Endothelial cell of umbilical vein (primary cell): ENCODE results near the gene PHF2. TPM values are rescaled to one million over a fixed set of nuclear protein-coding genes. Genes with fewer than 3 reads are reported as not detected.

Experiments used
- BruUV-seq: library from RNA; stranded (reverse); fragments of 400-500 nt; replicated peaks from 2 replicates; lab custom pipeline; 2021; lab: Mats Ljungman, UMichigan
- CTCF ChIA-PET: fragments of 300-600, 350-600 bp; sonication (Branson Sonifier 250); formaldehyde crosslinking; loops from one replicate; lab custom pipeline; 2021; ENCODE audit warnings: antibody characterized with exemption, inconsistent platforms; lab: Charles Lee
- POLR2A ChIA-PET: fragments of 300-600, 350-600 bp; sonication (Branson Sonifier 250); formaldehyde crosslinking; loops from one replicate; lab custom pipeline; 2021; ENCODE audit warnings: antibody characterized with exemption, inconsistent platforms; lab: Charles Lee
- DNase-seq: peaks from one replicate; pipeline ENCODE4 v3.0.0-alpha.2; 2011; ENCODE audit warnings: low read depth, low spot score
- FAIRE-seq: peaks from 2 replicates; lab custom pipeline; 2011; peaks lifted over from hg19 to GRCh38; lab: Jason Lieb, UNC
- H2AFZ ChIP-seq: 2 replicates; pipeline ENCODE4 v1.6.0; 2012; ENCODE audit warnings: low read depth, low read length, control low read depth, inconsistent platforms
- H3K27ac ChIP-seq: 2 replicates; pipeline ENCODE4 v1.5.1; 2011; ENCODE audit warnings: low read depth, mild to moderate bottlenecking, control low read depth, low read length, moderate library complexity; ENCODE audit not compliant: insufficient read depth
- H3K27me3 ChIP-seq, 2 experiments: 2 replicates each; pipeline versions ENCODE4 v1.6.0 to v1.6.1; 2011; ENCODE audit warnings: low read length in 2 of 2, mixed read lengths in 1 of 2; ENCODE audit not compliant: control insufficient read depth in 2 of 2, insufficient read depth in 2 of 2
- H3K36me3 ChIP-seq, 2 experiments: 2 replicates in 1 of 2; 3 replicates in 1 of 2; pipeline ENCODE4 v1.5.1; 2011; ENCODE audit warnings: low read length in 2 of 2, mild to moderate bottlenecking in 1 of 2, moderate library complexity in 1 of 2; ENCODE audit not compliant: control insufficient read depth in 2 of 2, insufficient read depth in 2 of 2; ENCODE audit errors: extremely low read depth in 1 of 2
- H3K4me1 ChIP-seq: 3 replicates; pipeline ENCODE4 v1.5.1; 2011; ENCODE audit warnings: mild to moderate bottlenecking, low read length; ENCODE audit not compliant: control insufficient read depth, insufficient read depth; ENCODE audit errors: extremely low read depth
- H3K4me2 ChIP-seq: 2 replicates; pipeline ENCODE4 v1.6.1; 2011; ENCODE audit warnings: low read length, control low read depth, mixed read lengths; ENCODE audit not compliant: insufficient read depth
- H3K4me3 ChIP-seq, 3 experiments: fragments of 200-600 bp in 1 of 3; sonication (generic), shearing (Covaris generic) in 1 of 3; replicated peaks in 1 of 3; 2 replicates each; pipeline ENCODE4 v1.5.1; 2011 to 2016; ENCODE audit warnings: control low read depth in 3 of 3, low read length in 3 of 3, mild to moderate bottlenecking in 2 of 3, inconsistent platforms in 1 of 3, low read depth in 1 of 3, moderate library complexity in 1 of 3; ENCODE audit not compliant: insufficient read depth in 1 of 3
- H3K79me2 ChIP-seq: 2 replicates; pipeline ENCODE4 v1.6.0; 2012; ENCODE audit warnings: low read length, inconsistent platforms; ENCODE audit not compliant: control insufficient read depth, insufficient read depth
- H3K9ac ChIP-seq: replicated peaks from 2 replicates; pipeline ENCODE3; 2011; ENCODE audit warnings: low read length, control low read depth; ENCODE audit not compliant: insufficient read depth; ENCODE audit errors: extremely low read depth
- H3K9me1 ChIP-seq: replicated peaks from 3 replicates; pipeline ENCODE4 v1.6.0; 2011; ENCODE audit warnings: mild to moderate bottlenecking, low read length; ENCODE audit not compliant: control insufficient read depth, insufficient read depth; ENCODE audit errors: extremely low read depth
- H3K9me3 ChIP-seq: replicated peaks from 2 replicates; pipeline ENCODE4 v1.5.1; 2012; ENCODE audit warnings: low read length, inconsistent platforms; ENCODE audit not compliant: control insufficient read depth, insufficient read depth
- H4K20me1 ChIP-seq: replicated peaks from 2 replicates; pipeline ENCODE3; 2011; ENCODE audit warnings: mild to moderate bottlenecking, low read length; ENCODE audit not compliant: control insufficient read depth, insufficient read depth; ENCODE audit errors: extremely low read depth
- EZH2 ChIP-seq: IDR thresholded peaks from 2 replicates; pipeline ENCODE4 v1.6.1; 2012; ENCODE audit warnings: borderline replicate concordance, low read depth, mild to moderate bottlenecking, moderate library complexity, low read length, inconsistent platforms; ENCODE audit not compliant: severe bottlenecking
- FOS ChIP-seq: IDR thresholded peaks from 2 replicates; pipeline ENCODE4 v1.6.1; 2011; ENCODE audit warnings: mild to moderate bottlenecking, low read length, moderate library complexity, borderline replicate concordance; ENCODE audit not compliant: insufficient read depth
- GATA2 ChIP-seq: IDR thresholded peaks from 2 replicates; pipeline ENCODE4 v1.7.0; 2011; ENCODE audit warnings: low read depth, mild to moderate bottlenecking, moderate library complexity, mixed read lengths, low read length; ENCODE audit not compliant: insufficient read length, insufficient read depth
- JUN ChIP-seq: IDR thresholded peaks from 2 replicates; pipeline ENCODE4 v1.6.1; 2011; ENCODE audit warnings: borderline replicate concordance, low read depth; ENCODE audit not compliant: insufficient read length, insufficient read depth
- MYC ChIP-seq: IDR thresholded peaks from one replicate; pipeline ENCODE4 v1.6.1; 2011; ENCODE audit warnings: mild to moderate bottlenecking, low read depth, low read length
- POLR2A ChIP-seq: IDR thresholded peaks from 2 replicates; pipeline ENCODE4 v1.6.1; 2012; ENCODE audit warnings: low read depth, mild to moderate bottlenecking, control low read depth, low read length
- POLR2AphosphoS5 ChIP-seq: IDR thresholded peaks from 2 replicates; pipeline ENCODE4 v1.6.1; 2012; ENCODE audit warnings: low read depth, mild to moderate bottlenecking, control low read depth, low read length, moderate library complexity; ENCODE audit not compliant: insufficient read depth
- dilution Hi-C: fragments of 300-500 bp; cut with MboI; formaldehyde crosslinking; loops from one replicate; pipeline ENCODE4 v1.15.0; 2019; ENCODE audit warnings: low sequenced_read_pairs; ENCODE audit not compliant: extremely low pct_ligation_motif_present
- intact Hi-C: fragments of 100-400 bp; cut with micrococcal nuclease; formaldehyde crosslinking; loops from one replicate; pipeline ENCODE4 v1.10.0; 2022
- polyA plus RNA-seq, 4 experiments: library from polyadenylated mRNA; depleted of rRNA in 3 of 4; stranded (reverse) in 3 of 4; unstranded in 1 of 4; fragments of >200 nt; gene quantifications; 2 replicates each; pipeline versions ENCODE4 v1.2.1 to v1.2.3, GENCODE V29; 2011 to 2012; ENCODE audit warnings: missing spikeins in 1 of 4
- total RNA-seq: library from RNA; stranded (reverse); gene quantifications from 2 replicates; pipeline ENCODE4 v1.2.3, GENCODE V29; 2021
- TF ChIP-seq, protein P1 (sequence below), 2 donors: IDR thresholded peaks; 1 replicate in 1 of 2; 2 replicates in 1 of 2; pipeline ENCODE4 v1.5.1; 2011; ENCODE audit warnings: low read length in 2 of 2, mild to moderate bottlenecking in 2 of 2, moderate library complexity in 2 of 2, control low read depth in 1 of 2, inconsistent platforms in 1 of 2, low read depth in 1 of 2; ENCODE audit not compliant: insufficient read depth in 1 of 2; ENCODE audit errors: extremely low read depth in 1 of 2
- TF ChIP-seq, protein P2 (sequence below): IDR thresholded peaks from 2 replicates; pipeline ENCODE4 v1.6.1; 2011; ENCODE audit not compliant: insufficient read depth, insufficient read length

PHF2 gene
- total and polyA plus RNA-seq, 2 donors (not counting 3 experiments of a cell fraction or from before 2014, with no cell fraction given) = 9.8 to 22.5 TPM

DNA sequence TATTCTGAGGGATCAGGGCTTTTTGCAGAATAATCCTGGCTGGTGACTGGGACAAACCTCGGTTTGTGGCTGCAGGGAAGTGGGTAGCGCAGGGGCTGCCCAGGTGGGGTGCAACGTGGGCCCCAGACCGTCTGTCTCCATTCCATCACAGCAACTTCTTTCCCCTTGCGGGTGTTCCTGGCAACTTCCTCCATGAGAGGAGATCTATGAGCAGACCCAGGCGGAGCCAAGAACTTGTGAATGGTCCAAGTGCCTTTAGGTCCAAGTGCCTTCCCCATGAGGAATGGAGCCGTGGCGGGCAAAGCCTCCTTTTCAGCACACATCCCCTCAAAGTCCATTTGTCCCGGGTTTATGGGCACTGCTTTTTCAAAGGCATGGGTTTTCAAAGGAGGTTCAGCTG is 136.5 kb downstream of the PHF2 start:
- H2AFZ ChIP-seq = no peak overlapping the region
- BruUV-seq = no TSS peak
- dilution Hi-C loops (no loop called here), intact Hi-C loops (no loop called here)
- H3K9ac ChIP-seq = no peak overlapping the region
- no peaks in the 10 kb centered on the region for H3K36me3 ChIP-seq
- TF ChIP-seq POLR2A (no peak), EZH2 (no peak), JUN (no peak), POLR2AphosphoS5 (no peak)
- TF ChIP-seq, protein P1, sequence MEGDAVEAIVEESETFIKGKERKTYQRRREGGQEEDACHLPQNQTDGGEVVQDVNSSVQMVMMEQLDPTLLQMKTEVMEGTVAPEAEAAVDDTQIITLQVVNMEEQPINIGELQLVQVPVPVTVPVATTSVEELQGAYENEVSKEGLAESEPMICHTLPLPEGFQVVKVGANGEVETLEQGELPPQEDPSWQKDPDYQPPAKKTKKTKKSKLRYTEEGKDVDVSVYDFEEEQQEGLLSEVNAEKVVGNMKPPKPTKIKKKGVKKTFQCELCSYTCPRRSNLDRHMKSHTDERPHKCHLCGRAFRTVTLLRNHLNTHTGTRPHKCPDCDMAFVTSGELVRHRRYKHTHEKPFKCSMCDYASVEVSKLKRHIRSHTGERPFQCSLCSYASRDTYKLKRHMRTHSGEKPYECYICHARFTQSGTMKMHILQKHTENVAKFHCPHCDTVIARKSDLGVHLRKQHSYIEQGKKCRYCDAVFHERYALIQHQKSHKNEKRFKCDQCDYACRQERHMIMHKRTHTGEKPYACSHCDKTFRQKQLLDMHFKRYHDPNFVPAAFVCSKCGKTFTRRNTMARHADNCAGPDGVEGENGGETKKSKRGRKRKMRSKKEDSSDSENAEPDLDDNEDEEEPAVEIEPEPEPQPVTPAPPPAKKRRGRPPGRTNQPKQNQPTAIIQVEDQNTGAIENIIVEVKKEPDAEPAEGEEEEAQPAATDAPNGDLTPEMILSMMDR (IDR thresholded peaks at IDR 0.05; ENCODE audit: extremely low read depth in 1 of 2, insufficient read depth in 1 of 2, low read depth in 1 of 2, low read length in 2 of 2) = no peak
- TF ChIP-seq, protein P2, sequence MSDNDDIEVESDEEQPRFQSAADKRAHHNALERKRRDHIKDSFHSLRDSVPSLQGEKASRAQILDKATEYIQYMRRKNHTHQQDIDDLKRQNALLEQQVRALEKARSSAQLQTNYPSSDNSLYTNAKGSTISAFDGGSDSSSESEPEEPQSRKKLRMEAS = no peak
- no peaks in the 10 kb centered on the region for H3K9me1 ChIP-seq
- no peak for DNase-seq
- no peaks in the 10 kb centered on the region for H3K4me1 ChIP-seq
- POLR2A ChIA-PET = no interaction called here
- no peaks in the 10 kb centered on the region for H3K79me2 ChIP-seq
- no peak overlapping the region for H3K4me2 ChIP-seq
- no peaks in the 10 kb centered on the region for H3K27me3 ChIP-seq
- CTCF ChIA-PET = no interaction called here
- H4K20me1 ChIP-seq = no peaks in the 10 kb centered on the region
- no peaks in the 10 kb centered on the region for H3K9me3 ChIP-seq
- no peak for FAIRE-seq
- no peak overlapping the region for H3K4me3 ChIP-seq
- no peak overlapping the region for H3K27ac ChIP-seq

DNA sequence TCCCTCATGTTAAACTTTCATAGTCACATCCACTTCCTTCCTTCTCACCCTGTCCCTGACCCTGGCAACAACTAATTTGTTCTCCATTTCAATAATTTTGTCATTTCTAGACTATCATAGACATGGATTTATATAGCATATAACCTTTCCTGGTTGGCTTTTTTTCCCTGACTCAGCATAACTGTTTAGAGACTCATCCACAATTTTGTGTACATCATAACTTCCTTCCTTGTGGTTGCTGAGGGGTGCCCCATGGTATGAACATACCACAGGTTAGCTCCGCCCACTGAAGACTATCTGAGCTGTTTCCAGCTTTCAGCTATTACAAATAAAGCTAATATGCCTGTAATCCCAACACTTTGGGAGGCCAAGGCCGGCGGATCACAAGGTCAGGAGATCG is 137.3 kb downstream of the PHF2 start:
- Histone ChIP-seq H3K9ac (no peak overlapping the region), H3K36me3 (no peaks in the 10 kb centered on the region), H3K79me2 (no peaks in the 10 kb centered on the region), H3K4me1 (no peaks in the 10 kb centered on the region), H4K20me1 (no peaks in the 10 kb centered on the region), H3K4me2 (no peak overlapping the region), H3K27me3 (no peaks in the 10 kb centered on the region), H3K27ac (no peak overlapping the region), H2AFZ (no peak overlapping the region), H3K9me1 (no peaks in the 10 kb centered on the region), H3K9me3 (no peaks in the 10 kb centered on the region), H3K4me3 (no peak overlapping the region)
- ChIA-PET CTCF (no interaction called here), POLR2A (no interaction called here)
- DNase-seq = no peak
- no peak for TF ChIP-seq JUN
- TF ChIP-seq GATA2 = no peak
- no peak for TF ChIP-seq POLR2A
- TF ChIP-seq, protein P2 = no peak
- TF ChIP-seq EZH2 = no peak
- TF ChIP-seq, protein P1 (IDR thresholded peaks at IDR 0.05; ENCODE audit: extremely low read depth in 1 of 2, insufficient read depth in 1 of 2, low read depth in 1 of 2, low read length in 2 of 2) = no peak
- TF ChIP-seq MYC = no peak
- no peak for TF ChIP-seq POLR2AphosphoS5
- no peak for TF ChIP-seq FOS
- no TSS peak for BruUV-seq
- dilution Hi-C loops (no loop called here), intact Hi-C loops (no loop called here)
- FAIRE-seq = no peak
